ENCODE results near the gene SCYGR1.

The SCYGR1 gene

DNA sequence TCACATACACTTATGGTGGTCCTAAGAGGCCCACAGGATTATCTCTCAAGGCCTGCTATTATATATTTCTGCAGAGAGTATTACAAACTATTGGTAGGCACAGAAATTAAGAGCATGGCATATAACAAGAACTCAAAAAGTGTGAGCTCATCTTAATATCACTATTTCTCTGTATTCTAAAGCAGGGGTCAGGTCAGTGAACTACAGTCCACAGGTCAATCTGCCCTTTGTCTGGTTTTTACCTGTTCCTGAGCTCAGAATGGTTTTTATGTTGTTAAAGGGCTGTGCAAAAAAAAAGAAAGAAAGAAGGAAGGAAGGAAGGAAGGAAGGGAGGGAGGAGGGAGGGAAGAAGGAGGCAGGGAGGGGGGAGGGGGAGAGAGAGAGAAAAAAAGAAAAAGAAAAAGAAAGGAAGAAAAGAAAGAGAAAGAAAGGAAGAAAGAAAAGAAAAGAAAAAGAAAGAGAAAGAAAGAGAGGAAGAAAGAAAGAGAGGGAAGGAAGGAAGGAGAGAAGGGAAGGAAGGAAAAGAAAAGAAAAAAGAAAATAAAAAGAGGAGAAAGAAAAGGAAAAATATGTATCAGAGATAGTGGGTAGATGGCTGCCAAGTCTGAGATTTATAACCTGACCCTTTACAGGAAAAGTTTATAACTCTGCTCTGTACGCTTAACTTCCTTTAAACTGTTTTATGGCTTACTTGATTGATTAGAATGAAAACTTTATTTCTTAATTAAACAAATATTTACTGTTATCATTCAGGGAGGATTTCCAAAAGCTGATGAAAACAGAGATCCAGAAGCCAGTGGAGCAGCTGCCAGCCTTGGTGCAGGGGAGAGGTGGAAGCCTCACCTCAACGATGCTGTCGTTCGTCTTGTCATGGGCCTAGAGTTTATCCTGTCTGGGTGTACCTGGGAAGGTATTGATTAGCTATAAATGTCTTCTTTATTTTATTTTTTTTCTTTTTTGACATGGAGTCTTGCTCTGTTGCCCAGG is 11.2 kb upstream of the SCYGR1 start:
- WGBS (ENCODE audit: extremely low coverage, insufficient coverage, low lambda C conversion rate): no CpG with 5 or more reads among the region's 4 CpGs
- H3K79me1 ChIP-seq (ENCODE audit: low read length): no peaks in the 10 kb centered on the region
- H2AK5ac ChIP-seq (ENCODE audit: low read length): no peak overlapping the region
- no peak overlapping the region for H3K27ac ChIP-seq (ENCODE audit: low read depth, low read length)
- H2BK15ac ChIP-seq (replicated peaks; ENCODE audit: low read depth): no peak overlapping the region
- H3K4me2 ChIP-seq (ENCODE audit: low read length): no peak overlapping the region
- no peaks in the 10 kb centered on the region for H3K4me1 ChIP-seq (ENCODE audit: control insufficient read depth, low read depth, low read length)
- no peak overlapping the region for H4K5ac ChIP-seq (ENCODE audit: low read length)
- H3K4ac ChIP-seq (ENCODE audit: low read depth, low read length): no peak overlapping the region
- no peak overlapping the region for H3K18ac ChIP-seq (ENCODE audit: low read length)
- H2BK5ac ChIP-seq (ENCODE audit: low read length): no peak overlapping the region
- H3K56ac ChIP-seq (ENCODE audit: low read length): no peak overlapping the region
- H3K36me3 ChIP-seq (ENCODE audit: control insufficient read depth, insufficient read depth, low read length): no peaks in the 10 kb centered on the region
- H3K79me2 ChIP-seq (ENCODE audit: control insufficient read depth, insufficient read depth, low read length): no peaks in the 10 kb centered on the region
- H3K4me3 ChIP-seq (ENCODE audit: low read length): no peak overlapping the region
- H3K23ac ChIP-seq (ENCODE audit: low read length): no peak overlapping the region
- H2BK120ac ChIP-seq (ENCODE audit: low read depth, low read length): no peak overlapping the region
- H4K8ac ChIP-seq (ENCODE audit: low read depth, low read length): no peak overlapping the region
- no peak for DNase-seq
- H3K27me3 ChIP-seq (ENCODE audit: insufficient read depth, low read length, poor library complexity): no peaks in the 10 kb centered on the region
- no peak overlapping the region for H3K9ac ChIP-seq (ENCODE audit: low read length)

- H2BK15ac ChIP-seq (replicated peaks; ENCODE audit: low read depth): no peak overlapping the region
- H2BK120ac ChIP-seq (ENCODE audit: low read depth, low read length): no peak overlapping the region
- H3K4ac ChIP-seq (ENCODE audit: low read depth, low read length): no peak overlapping the region
- H3K36me3 ChIP-seq (ENCODE audit: control insufficient read depth, insufficient read depth, low read length): no peaks in the 10 kb centered on the region
- H3K9ac ChIP-seq (ENCODE audit: low read length): no peak overlapping the region
- H3K79me2 ChIP-seq (ENCODE audit: control insufficient read depth, insufficient read depth, low read length): no peaks in the 10 kb centered on the region
- H3K4me2 ChIP-seq (ENCODE audit: low read length): no peak overlapping the region
- H3K56ac ChIP-seq (ENCODE audit: low read length): peak overlapping the region; percentile 42
- no peak overlapping the region for H4K8ac ChIP-seq (ENCODE audit: low read depth, low read length)
- H3K27ac ChIP-seq (ENCODE audit: low read depth, low read length): no peak overlapping the region
- no peak overlapping the region for H3K18ac ChIP-seq (ENCODE audit: low read length)
- no peak overlapping the region for H2BK5ac ChIP-seq (ENCODE audit: low read length)
- H4K5ac ChIP-seq (ENCODE audit: low read length): no peak overlapping the region
- no peaks in the 10 kb centered on the region for H3K4me1 ChIP-seq (ENCODE audit: control insufficient read depth, low read depth, low read length)
- no peak for DNase-seq
- no peak overlapping the region for H2AK5ac ChIP-seq (ENCODE audit: low read length)
- no CpG with 5 or more reads among the region's 4 CpGs for WGBS (ENCODE audit: extremely low coverage, insufficient coverage, low lambda C conversion rate)
- H3K23ac ChIP-seq (ENCODE audit: low read length): no peak overlapping the region
- H3K27me3 ChIP-seq (ENCODE audit: insufficient read depth, low read length, poor library complexity): no peaks in the 10 kb centered on the region
- no peaks in the 10 kb centered on the region for H3K79me1 ChIP-seq (ENCODE audit: low read length)
- no peak overlapping the region for H3K4me3 ChIP-seq (ENCODE audit: low read length)
Measured at GRCh38 chr2:227397562-227397961, 9.8 kb upstream of the SCYGR1 start.

DNA sequence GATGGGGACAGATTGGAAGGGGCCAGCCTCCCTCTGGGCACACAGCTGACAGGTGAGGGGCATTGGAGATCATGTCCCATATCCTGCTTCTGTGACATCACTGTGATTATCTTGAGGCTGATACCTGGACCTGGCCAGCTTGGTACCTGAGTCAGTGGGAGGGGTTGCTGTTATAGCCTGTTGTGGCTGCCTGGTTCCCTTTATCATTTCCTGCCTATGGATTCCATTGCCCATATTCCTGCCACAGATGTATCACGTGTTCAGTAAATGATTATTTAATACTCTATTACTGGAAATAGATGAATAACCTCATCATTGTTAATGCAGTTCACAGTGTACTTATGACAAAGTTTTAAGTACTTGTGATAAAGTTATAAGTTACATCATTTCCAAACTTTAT is 7.8 kb upstream of the SCYGR1 start:
- H2AK5ac ChIP-seq (ENCODE audit: low read length): no peak overlapping the region
- H3K9ac ChIP-seq (ENCODE audit: low read length): no peak overlapping the region
- H3K23ac ChIP-seq (ENCODE audit: low read length): no peak overlapping the region
- no peaks in the 10 kb centered on the region for H3K36me3 ChIP-seq (ENCODE audit: control insufficient read depth, insufficient read depth, low read length)
- no peak overlapping the region for H3K4ac ChIP-seq (ENCODE audit: low read depth, low read length)
- no CpG with 5 or more reads among the region's 1 CpG for WGBS (ENCODE audit: extremely low coverage, insufficient coverage, low lambda C conversion rate)
- no peak for DNase-seq
- H3K79me1 ChIP-seq (ENCODE audit: low read length): no peaks in the 10 kb centered on the region
- H3K4me1 ChIP-seq (ENCODE audit: control insufficient read depth, low read depth, low read length): no peaks in the 10 kb centered on the region
- no peak overlapping the region for H2BK5ac ChIP-seq (ENCODE audit: low read length)
- no peak overlapping the region for H3K4me2 ChIP-seq (ENCODE audit: low read length)
- H3K27me3 ChIP-seq (ENCODE audit: insufficient read depth, low read length, poor library complexity): no peaks in the 10 kb centered on the region
- no peaks in the 10 kb centered on the region for H3K79me2 ChIP-seq (ENCODE audit: control insufficient read depth, insufficient read depth, low read length)
- no peak overlapping the region for H4K5ac ChIP-seq (ENCODE audit: low read length)
- no peak overlapping the region for H2BK120ac ChIP-seq (ENCODE audit: low read depth, low read length)
- no peak overlapping the region for H3K18ac ChIP-seq (ENCODE audit: low read length)
- H3K56ac ChIP-seq (ENCODE audit: low read length): no peak overlapping the region
- no peak overlapping the region for H3K27ac ChIP-seq (ENCODE audit: low read depth, low read length)
- no peak overlapping the region for H2BK15ac ChIP-seq (replicated peaks; ENCODE audit: low read depth)
- no peak overlapping the region for H3K4me3 ChIP-seq (ENCODE audit: low read length)
- H4K8ac ChIP-seq (ENCODE audit: low read depth, low read length): no peak overlapping the region

DNA sequence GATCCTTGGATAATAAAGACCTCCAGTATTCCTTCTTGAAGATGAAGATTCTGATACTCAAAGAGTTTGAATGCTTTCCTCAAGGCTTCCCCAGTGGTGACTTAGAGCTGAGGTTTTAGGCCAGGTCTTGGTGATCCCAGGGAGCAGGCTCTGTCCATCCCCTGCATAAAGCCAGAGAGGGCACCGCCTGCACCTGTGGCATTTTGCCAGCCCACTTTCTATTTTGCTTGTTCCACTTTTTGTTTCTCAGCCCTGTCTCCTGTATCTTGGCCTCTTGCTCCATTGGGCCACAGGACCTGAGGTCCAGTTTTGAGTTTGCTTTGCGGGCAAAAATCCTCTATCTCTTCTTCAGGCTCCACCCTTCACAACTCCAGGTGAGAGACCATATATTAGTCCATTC is 6.7 kb upstream of the SCYGR1 start:
- Histone ChIP-seq H4K5ac (ENCODE audit: low read length) (no peak overlapping the region), H3K9ac (ENCODE audit: low read length) (no peak overlapping the region), H2BK15ac (replicated peaks; ENCODE audit: low read depth) (no peak overlapping the region), H3K27ac (ENCODE audit: low read depth, low read length) (no peak overlapping the region), H3K4me3 (ENCODE audit: low read length) (no peak overlapping the region), H2AK5ac (ENCODE audit: low read length) (no peak overlapping the region), H3K4me1 (ENCODE audit: control insufficient read depth, low read depth, low read length) (no peaks in the 10 kb centered on the region), H3K56ac (ENCODE audit: low read length) (no peak overlapping the region), H4K8ac (ENCODE audit: low read depth, low read length) (no peak overlapping the region), H3K79me2 (ENCODE audit: control insufficient read depth, insufficient read depth, low read length) (no peaks in the 10 kb centered on the region), H3K27me3 (ENCODE audit: insufficient read depth, low read length, poor library complexity) (no peaks in the 10 kb centered on the region), H3K23ac (ENCODE audit: low read length) (no peak overlapping the region), H2BK5ac (ENCODE audit: low read length) (no peak overlapping the region), H3K36me3 (ENCODE audit: control insufficient read depth, insufficient read depth, low read length) (no peaks in the 10 kb centered on the region), H3K79me1 (ENCODE audit: low read length) (no peaks in the 10 kb centered on the region), H3K4ac (ENCODE audit: low read depth, low read length) (no peak overlapping the region), H3K18ac (ENCODE audit: low read length) (no peak overlapping the region), H3K4me2 (ENCODE audit: low read length) (no peak overlapping the region), H2BK120ac (ENCODE audit: low read depth, low read length) (no peak overlapping the region)
- no peak for DNase-seq
- WGBS (ENCODE audit: extremely low coverage, insufficient coverage, low lambda C conversion rate): no CpG with 5 or more reads among the region's 2 CpGs

GRCh38 chr2:227390468-227391256 is 2.9 kb upstream of the SCYGR1 start:
- Histone ChIP-seq H3K56ac (ENCODE audit: low read length) (no peak overlapping the region), H2BK120ac (ENCODE audit: low read depth, low read length) (no peak overlapping the region), H3K36me3 (ENCODE audit: control insufficient read depth, insufficient read depth, low read length) (no peaks in the 10 kb centered on the region), H3K79me1 (ENCODE audit: low read length) (no peaks in the 10 kb centered on the region), H4K8ac (ENCODE audit: low read depth, low read length) (no peak overlapping the region), H3K4me1 (ENCODE audit: control insufficient read depth, low read depth, low read length) (no peaks in the 10 kb centered on the region), H3K9ac (ENCODE audit: low read length) (no peak overlapping the region), H3K27ac (ENCODE audit: low read depth, low read length) (no peak overlapping the region), H3K23ac (ENCODE audit: low read length) (no peak overlapping the region), H4K5ac (ENCODE audit: low read length) (no peak overlapping the region), H3K18ac (ENCODE audit: low read length) (no peak overlapping the region), H2BK5ac (ENCODE audit: low read length) (no peak overlapping the region), H3K4me3 (ENCODE audit: low read length) (no peak overlapping the region), H3K79me2 (ENCODE audit: control insufficient read depth, insufficient read depth, low read length) (no peaks in the 10 kb centered on the region), H3K4ac (ENCODE audit: low read depth, low read length) (no peak overlapping the region), H3K27me3 (ENCODE audit: insufficient read depth, low read length, poor library complexity) (no peaks in the 10 kb centered on the region), H2BK15ac (replicated peaks; ENCODE audit: low read depth) (no peak overlapping the region), H3K4me2 (ENCODE audit: low read length) (no peak overlapping the region), H2AK5ac (ENCODE audit: low read length) (no peak overlapping the region)
- WGBS (ENCODE audit: extremely low coverage, insufficient coverage, low lambda C conversion rate): 94% methylated on average over 4 of the region's 17 CpGs
- no peak for DNase-seq
